Calu3 (cell line): Measurements from ENCODE around the gene ATP1A3. TPM values are rescaled to one million over a fixed set of nuclear protein-coding genes. Genes with fewer than 3 reads are reported as not detected.

Source experiments
- BruUV-seq: library from RNA; stranded (reverse); fragments of 400-500 nt; replicated peaks from 2 replicates; lab custom pipeline; 2021; lab: Mats Ljungman, UMichigan
- CTCF ChIA-PET: fragments of 300-600 bp; sonication (Branson Sonifier 250); formaldehyde crosslinking; loops from one replicate; lab custom pipeline; 2022; ENCODE audit warnings: antibody characterized with exemption; lab: Charles Lee
- DNase-seq: peaks from one replicate; pipeline ENCODE4 v3.0.0; 2022
- H3K27ac Mint-ChIP-seq: one replicate; pipeline ENCODE4 v1.8.0; 2022; ENCODE audit warnings: mixed read lengths; ENCODE audit not compliant: unreplicated experiment
- H3K27me3 Mint-ChIP-seq: one replicate; pipeline ENCODE4 v1.8.0; 2022; ENCODE audit warnings: mixed read lengths; ENCODE audit not compliant: unreplicated experiment
- H3K36me3 Mint-ChIP-seq: one replicate; pipeline ENCODE4 v1.8.0; 2022; ENCODE audit warnings: mild to moderate bottlenecking, moderate library complexity, mixed read lengths; ENCODE audit not compliant: insufficient read depth, unreplicated experiment
- H3K4me1 Mint-ChIP-seq: one replicate; pipeline ENCODE4 v1.8.0; 2022; ENCODE audit warnings: mild to moderate bottlenecking, low read depth, mixed read lengths; ENCODE audit not compliant: unreplicated experiment
- H3K4me3 Mint-ChIP-seq: one replicate; pipeline ENCODE4 v1.8.0; 2022; ENCODE audit warnings: mild to moderate bottlenecking, low read depth, moderate library complexity, mixed read lengths; ENCODE audit not compliant: unreplicated experiment
- H3K9me3 Mint-ChIP-seq: one replicate; pipeline ENCODE4 v1.8.0; 2022; ENCODE audit warnings: low read depth, mixed read lengths; ENCODE audit not compliant: unreplicated experiment
- intact Hi-C: fragments of 100-400 bp; cut with micrococcal nuclease; formaldehyde crosslinking; loops from one replicate; pipeline ENCODE4 v1.10.0; 2022; ENCODE audit not compliant: unreplicated experiment
- total RNA-seq: library from RNA; stranded (reverse); gene quantifications from 2 replicates; pipeline ENCODE4 v1.2.3, GENCODE V29; 2022
- TF ChIP-seq, protein P1 (sequence below): fragments of 200-600 bp; IDR thresholded peaks from one replicate; pipeline ENCODE4 v1.8.0; 2022; ENCODE audit warnings: antibody characterized with exemption; ENCODE audit not compliant: unreplicated experiment

ATP1A3 gene
- total RNA-seq, 1 experiment from 2014 or later, result 1.7 TPM

DNA sequence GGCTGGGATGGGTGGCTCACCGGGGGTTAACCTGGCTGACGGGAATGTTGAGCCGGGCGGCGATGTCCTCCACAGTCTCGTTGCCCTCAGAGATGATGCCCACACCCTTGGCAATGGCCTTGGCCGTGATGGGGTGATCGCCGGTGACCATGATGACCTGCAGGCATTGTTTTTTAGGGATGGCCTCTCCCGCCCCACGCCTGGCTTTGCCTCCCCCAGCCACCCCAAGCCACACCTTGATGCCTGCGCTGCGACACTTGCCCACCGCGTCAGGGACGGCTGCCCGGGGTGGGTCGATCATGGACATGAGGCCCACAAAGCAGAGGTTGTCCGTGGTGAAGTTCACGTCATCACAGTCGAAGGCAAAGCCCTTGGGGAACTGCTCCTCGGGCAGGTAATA lies 16.1 kb downstream of the ATP1A3 start:
- TF ChIP-seq, protein P1, sequence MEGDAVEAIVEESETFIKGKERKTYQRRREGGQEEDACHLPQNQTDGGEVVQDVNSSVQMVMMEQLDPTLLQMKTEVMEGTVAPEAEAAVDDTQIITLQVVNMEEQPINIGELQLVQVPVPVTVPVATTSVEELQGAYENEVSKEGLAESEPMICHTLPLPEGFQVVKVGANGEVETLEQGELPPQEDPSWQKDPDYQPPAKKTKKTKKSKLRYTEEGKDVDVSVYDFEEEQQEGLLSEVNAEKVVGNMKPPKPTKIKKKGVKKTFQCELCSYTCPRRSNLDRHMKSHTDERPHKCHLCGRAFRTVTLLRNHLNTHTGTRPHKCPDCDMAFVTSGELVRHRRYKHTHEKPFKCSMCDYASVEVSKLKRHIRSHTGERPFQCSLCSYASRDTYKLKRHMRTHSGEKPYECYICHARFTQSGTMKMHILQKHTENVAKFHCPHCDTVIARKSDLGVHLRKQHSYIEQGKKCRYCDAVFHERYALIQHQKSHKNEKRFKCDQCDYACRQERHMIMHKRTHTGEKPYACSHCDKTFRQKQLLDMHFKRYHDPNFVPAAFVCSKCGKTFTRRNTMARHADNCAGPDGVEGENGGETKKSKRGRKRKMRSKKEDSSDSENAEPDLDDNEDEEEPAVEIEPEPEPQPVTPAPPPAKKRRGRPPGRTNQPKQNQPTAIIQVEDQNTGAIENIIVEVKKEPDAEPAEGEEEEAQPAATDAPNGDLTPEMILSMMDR, result no peak
- Mint-ChIP-seq H3K36me3 (no peaks in the 10 kb centered on the region), H3K4me3 (no peak overlapping the region), H3K27me3 (peaks cover 87% of the 10 kb centered on the region), H3K4me1 (no peaks in the 10 kb centered on the region), H3K9me3 (no peaks in the 10 kb centered on the region), H3K27ac (no peak overlapping the region)
- no TSS peak for BruUV-seq
- DNase-seq, result no peak
- CTCF ChIA-PET, result no interaction called here
- intact Hi-C loops, result no loop called here

- Mint-ChIP-seq H3K36me3 (no peaks in the 10 kb centered on the region), H3K27ac (no peak overlapping the region), H3K9me3 (no peaks in the 10 kb centered on the region), H3K27me3 (peaks cover 84% of the 10 kb centered on the region), H3K4me1 (no peaks in the 10 kb centered on the region), H3K4me3 (no peak overlapping the region)
- CTCF ChIA-PET, result no interaction called here
- intact Hi-C loops, result no loop called here
- no TSS peak for BruUV-seq
- DNase-seq, result no peak
- TF ChIP-seq, protein P1, result no peak
These were observed 19.4 kb downstream of the ATP1A3 start for GRCh38 chr19:41974652-41975051.

DNA sequence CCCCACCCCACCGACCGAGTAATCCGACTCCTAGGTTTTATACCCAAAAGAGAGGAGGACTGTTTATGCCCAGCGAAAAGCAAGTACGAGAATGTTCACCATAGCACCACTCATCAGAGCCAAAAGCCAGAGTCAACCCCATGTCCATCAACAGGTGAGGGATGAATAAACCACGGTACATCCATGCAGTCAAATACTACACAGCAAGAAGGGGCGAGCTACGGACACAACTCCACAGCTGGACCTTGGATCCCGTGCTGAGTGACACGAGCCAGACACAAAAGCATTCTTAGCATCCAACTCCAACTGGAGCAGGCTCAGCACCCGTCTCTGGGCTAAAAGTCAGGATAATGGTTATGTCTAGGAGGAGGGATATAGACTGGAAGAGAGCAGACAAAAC lies 22.7 kb downstream of the ATP1A3 start:
- H3K9me3 Mint-ChIP-seq, result no peaks in the 10 kb centered on the region
- no peaks in the 10 kb centered on the region for H3K36me3 Mint-ChIP-seq
- no TSS peak for BruUV-seq
- intact Hi-C loops, result no loop called here
- TF ChIP-seq, protein P1, result no peak
- DNase-seq, result no peak
- H3K4me1 Mint-ChIP-seq, result no peaks in the 10 kb centered on the region
- no peak overlapping the region for H3K4me3 Mint-ChIP-seq
- H3K27ac Mint-ChIP-seq, result no peak overlapping the region
- CTCF ChIA-PET, result no interaction called here
- peaks cover 84% of the 10 kb centered on the region for H3K27me3 Mint-ChIP-seq

GRCh38 chr19:41969772-41970458 lies 24.1 kb downstream of the ATP1A3 start:
- Mint-ChIP-seq H3K27me3 (peaks cover 86% of the 10 kb centered on the region), H3K4me3 (no peak overlapping the region), H3K9me3 (no peaks in the 10 kb centered on the region), H3K4me1 (no peaks in the 10 kb centered on the region), H3K36me3 (no peaks in the 10 kb centered on the region), H3K27ac (no peak overlapping the region)
- TF ChIP-seq, protein P1, result no peak
- intact Hi-C loops, result no loop called here
- DNase-seq, result no peak
- BruUV-seq, result no TSS peak
- CTCF ChIA-PET, result no interaction called here
